GM19240 (cell line): ENCODE measurements around the gene ZAR1L.

Experiments
- DNase-seq: peaks from one replicate; pipeline ENCODE4 v3.0.0; 2011; ENCODE audit warnings: low spot score; ENCODE audit not compliant: insufficient read length

ZAR1L gene

GRCh38 chr13:32302461-32302860 is 12.7 kb downstream of the ZAR1L start:
- no peak for DNase-seq

- DNase-seq = no peak
These were observed 14.2 kb downstream of the ZAR1L start for GRCh38 chr13:32300920-32301319.

- no peak for DNase-seq
These were observed 14.8 kb downstream of the ZAR1L start for GRCh38 chr13:32300406-32300805.

- DNase-seq = no peak
These were observed 15.3 kb downstream of the ZAR1L start for GRCh38 chr13:32299893-32300292.

- no peak for DNase-seq
These were observed 16.5 kb downstream of the ZAR1L start for GRCh38 chr13:32298695-32299094.

GRCh38 chr13:32297206-32297605 is 18.0 kb downstream of the ZAR1L start:
- DNase-seq = no peak

- no peak for DNase-seq
These were observed 29.6 kb downstream of the ZAR1L start for GRCh38 chr13:32285633-32285965.

GRCh38 chr13:32284927-32285632 is 30.1 kb downstream of the ZAR1L start:
- DNase-seq = no peak

GRCh38 chr13:32282096-32282711 is 33.0 kb downstream of the ZAR1L start:
- no peak for DNase-seq

GRCh38 chr13:32281096-32281495 is 34.1 kb downstream of the ZAR1L start:
- DNase-seq = no peak

GRCh38 chr13:32278426-32278825 is 36.7 kb downstream of the ZAR1L start:
- DNase-seq = no peak

- DNase-seq = no peak
These were observed 37.3 kb downstream of the ZAR1L start for GRCh38 chr13:32277839-32278238.

- no peak for DNase-seq
These were observed 43.0 kb downstream of the ZAR1L start for GRCh38 chr13:32272021-32272683.

GRCh38 chr13:32267836-32268439 is 47.2 kb downstream of the ZAR1L start:
- peak; percentile 14 for DNase-seq

GRCh38 chr13:32266130-32266529 is 49.0 kb downstream of the ZAR1L start:
- no peak for DNase-seq

- DNase-seq = no peak
These were observed 49.4 kb downstream of the ZAR1L start for GRCh38 chr13:32265726-32266125.

- DNase-seq = no peak
These were observed 50.8 kb downstream of the ZAR1L start for GRCh38 chr13:32264407-32264806.

GRCh38 chr13:32262619-32263018 is 52.5 kb downstream of the ZAR1L start:
- DNase-seq = no peak

GRCh38 chr13:32262165-32262564 is 53.0 kb downstream of the ZAR1L start:
- DNase-seq = no peak

- no peak for DNase-seq
These were observed 53.6 kb downstream of the ZAR1L start for GRCh38 chr13:32261567-32261966.

GRCh38 chr13:32259116-32259515 is 56.0 kb downstream of the ZAR1L start:
- no peak for DNase-seq

- DNase-seq = no peak
These were observed 57.5 kb downstream of the ZAR1L start for GRCh38 chr13:32257649-32258048.
